ENCODE results near the gene ELMO1.

- TF ChIP-seq CTCF (conservative IDR thresholded peaks at IDR 0.05; ENCODE audit: low read depth in 2 of 2) (no peak), POLR2AphosphoS5 (IDR thresholded peaks at IDR 0.05; ENCODE audit: low read depth) (no peak), NANOG (IDR thresholded peaks at IDR 0.05; ENCODE audit: borderline replicate concordance) (no peak), EZH2 (IDR thresholded peaks at IDR 0.05; ENCODE audit: low read depth, unreplicated experiment) (no peak)
Observed at GRCh38 chr7:37218956-37219355, 229.7 kb downstream of the ELMO1 start.

All from GM23338 (cell line).